Effector memory CD8-positive, alpha-beta T cell (primary cell): Measurements from ENCODE around the gene ESR2.
"Not testable (repeated sequence)": the region's sequence is repeated elsewhere in the genome, so short reads cannot be mapped to it uniquely, and the experiment has no call there.

ENCODE experiments used
- ATAC-seq: fragments of 150-1000 bp; cut with Tn5 transposase; replicated peaks from 2 replicates; pipeline ENCODE4 v1.10.0; 2021; ENCODE audit warnings: mild to moderate bottlenecking, moderate library complexity
- DNase-seq, 3 experiments: peaks; one replicate each; pipeline ENCODE4 v3.0.0; 2021
- H3K27ac Mint-ChIP-seq, 2 donors: one replicate each; pipeline ENCODE4 v1.8.0; 2022; ENCODE audit warnings: mild to moderate bottlenecking in 2 of 2, mixed read lengths in 2 of 2, moderate library complexity in 2 of 2
- H3K27me3 Mint-ChIP-seq, 2 donors: one replicate each; pipeline ENCODE4 v1.8.0; 2022; ENCODE audit warnings: mixed read lengths in 2 of 2
- H3K36me3 Mint-ChIP-seq: one replicate; pipeline ENCODE4 v1.8.0; 2022; ENCODE audit warnings: mild to moderate bottlenecking, moderate library complexity, mixed read lengths; ENCODE audit not compliant: insufficient read depth
- H3K4me1 Mint-ChIP-seq, 2 donors: one replicate each; pipeline ENCODE4 v1.8.0; 2022; ENCODE audit warnings: low read depth in 2 of 2, mixed read lengths in 2 of 2
- H3K4me3 Mint-ChIP-seq, 2 donors: one replicate each; pipeline ENCODE4 v1.8.0; 2022; ENCODE audit warnings: mild to moderate bottlenecking in 2 of 2, mixed read lengths in 2 of 2, moderate library complexity in 2 of 2
- H3K9me3 Mint-ChIP-seq, 2 donors: one replicate each; pipeline ENCODE4 v1.8.0; 2022; ENCODE audit warnings: mixed read lengths in 2 of 2

ESR2 gene

DNA sequence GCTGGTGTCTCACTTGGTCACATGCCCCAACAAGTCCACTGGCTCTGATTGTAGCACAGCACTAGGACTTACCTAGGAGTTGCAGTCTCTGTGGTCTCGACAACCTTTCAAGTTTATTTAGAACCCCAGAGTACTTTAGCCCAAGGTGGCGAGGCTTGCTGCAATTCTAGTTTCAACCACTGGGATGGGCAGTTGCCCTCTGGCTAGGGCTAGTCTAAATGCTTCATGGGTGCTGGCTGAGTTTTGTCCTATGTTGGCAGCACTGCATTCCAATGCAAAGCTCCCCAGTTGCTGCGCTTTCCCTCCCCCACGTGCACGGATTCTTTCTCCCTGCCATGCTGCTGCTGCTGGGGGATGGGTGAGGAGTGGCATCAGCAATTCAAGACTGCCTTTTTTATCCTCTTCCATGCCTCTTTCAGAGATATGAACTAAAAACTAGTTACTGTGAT, 233.5 kb downstream of the ESR2 start:
- Mint-ChIP-seq H3K4me3 (no peak overlapping the region), H3K9me3 (no peaks in the 10 kb centered on the region), H3K27ac (peak overlapping the region in 1 of 2 donors; percentile 82), H3K4me1 (peaks cover 20 to 25% of the 10 kb centered on the region in 2 donors), H3K36me3 (peaks cover 55% of the 10 kb centered on the region), H3K27me3 (no peaks in the 10 kb centered on the region)
- peak in 1 of 3 experiments; percentile 5 for DNase-seq
- ATAC-seq = no peak

DNA sequence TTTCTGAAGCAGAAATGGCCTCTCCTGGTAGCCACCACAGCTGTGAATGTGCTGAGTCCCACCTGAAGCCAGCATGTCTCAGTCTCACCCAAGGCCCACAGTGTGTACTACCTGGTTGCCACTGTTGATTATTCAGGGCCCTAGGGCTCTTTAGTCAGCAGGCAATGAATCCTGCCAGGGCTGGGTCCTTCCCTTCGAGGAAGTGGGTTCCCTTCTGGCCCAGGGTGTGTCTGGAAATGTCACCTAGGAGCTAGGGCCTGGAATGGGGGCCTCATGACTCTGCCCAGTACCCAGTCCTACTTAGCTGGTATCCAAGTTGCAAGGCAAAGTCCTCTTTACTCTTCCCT, 234.0 kb downstream of the ESR2 start:
- Mint-ChIP-seq H3K9me3 (no peaks in the 10 kb centered on the region), H3K27ac (peak overlapping the region in 1 of 2 donors; percentile 89), H3K4me1 (peaks cover 20 to 25% of the 10 kb centered on the region in 2 donors), H3K36me3 (peaks cover 56% of the 10 kb centered on the region), H3K4me3 (no peak overlapping the region), H3K27me3 (no peaks in the 10 kb centered on the region)
- no peak for DNase-seq
- no peak for ATAC-seq

DNA sequence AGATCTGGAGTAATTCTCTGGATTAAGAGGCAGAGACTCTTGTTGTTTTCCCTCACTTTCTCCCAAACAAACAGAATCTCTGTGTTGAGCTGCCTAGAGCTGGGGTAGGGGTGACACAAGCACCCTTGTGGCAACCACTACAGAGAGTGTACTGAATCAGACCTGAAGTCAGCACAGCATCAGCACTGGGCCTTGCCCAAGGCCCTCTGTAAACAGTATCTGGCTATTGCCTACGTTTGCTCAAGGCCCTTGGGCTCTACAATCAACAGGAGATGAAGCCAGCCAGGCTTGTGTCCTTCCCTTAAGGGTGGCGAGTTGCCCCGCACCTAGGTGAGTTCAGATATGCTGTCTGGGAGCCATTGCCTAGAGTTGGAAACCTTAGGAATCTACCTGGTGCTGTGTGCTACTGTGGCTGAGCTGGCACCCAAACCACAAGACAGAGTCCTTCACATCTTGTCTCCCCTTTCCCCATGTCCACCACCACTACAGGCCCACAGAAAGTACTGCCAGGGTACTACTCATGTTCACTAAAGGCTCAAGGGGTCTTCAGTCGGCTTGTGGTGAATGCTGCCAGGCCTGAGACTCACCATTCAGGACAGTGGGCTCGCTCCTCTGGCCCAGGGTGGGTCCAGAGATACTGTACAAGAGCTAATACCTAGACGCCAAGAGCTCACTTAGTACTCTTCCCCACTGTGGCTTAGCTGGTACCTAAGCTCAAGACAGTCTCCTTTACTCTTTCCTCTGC, 234.5 kb downstream of the ESR2 start:
- H3K36me3 Mint-ChIP-seq = peaks cover 55% of the 10 kb centered on the region
- no peaks in the 10 kb centered on the region for H3K27me3 Mint-ChIP-seq
- no peaks in the 10 kb centered on the region for H3K9me3 Mint-ChIP-seq
- ATAC-seq (no peak), DNase-seq (no peak)
- peak overlapping the region; percentile 50 to 89 for H3K27ac Mint-ChIP-seq
- peaks cover 20 to 25% of the 10 kb centered on the region in 2 donors for H3K4me1 Mint-ChIP-seq
- no peak overlapping the region for H3K4me3 Mint-ChIP-seq

DNA sequence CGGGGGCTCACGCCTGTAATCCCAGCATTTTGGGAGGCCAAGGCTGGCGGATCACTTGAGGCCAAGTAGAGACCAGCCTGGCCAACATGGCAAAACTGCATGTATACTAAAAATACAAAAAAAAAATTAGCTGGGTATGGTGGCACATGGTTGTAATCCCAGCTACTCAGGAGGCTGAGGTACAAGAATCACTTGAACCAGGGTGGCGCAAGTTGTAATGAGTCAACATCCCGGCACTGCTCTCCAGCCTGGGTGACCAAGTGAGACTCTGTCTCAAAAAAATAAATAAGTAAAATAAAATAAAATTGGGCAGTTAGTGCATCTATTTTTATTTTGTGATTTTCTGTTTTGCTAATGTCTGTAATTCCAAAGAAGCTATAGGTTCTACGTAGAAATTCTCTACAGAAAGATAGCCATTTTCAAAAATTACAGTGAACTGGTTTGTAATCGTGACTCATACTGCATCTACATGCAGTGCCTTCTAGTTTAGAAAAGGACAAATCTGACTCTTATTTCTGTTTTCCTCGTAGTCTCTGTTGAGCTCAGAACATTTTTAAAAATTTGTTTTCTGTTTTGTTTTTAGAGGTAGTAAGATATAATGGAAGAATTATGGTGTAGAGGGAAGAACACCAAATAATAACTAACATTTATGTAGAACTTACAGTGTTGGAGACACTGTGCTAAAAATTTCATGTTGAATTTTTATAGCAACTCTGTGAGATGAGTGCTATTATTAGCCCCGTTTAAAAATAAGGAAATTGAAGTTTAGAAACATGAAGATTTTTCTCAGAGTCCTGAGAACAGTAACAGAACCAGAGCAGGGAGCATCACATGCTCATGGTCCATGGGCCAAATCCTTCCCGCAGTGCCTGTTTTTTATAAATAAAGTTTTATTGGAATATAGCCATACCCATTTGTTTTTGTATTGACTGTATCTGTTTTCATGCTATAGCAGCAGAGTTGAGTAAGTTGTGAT, 240.2 kb downstream of the ESR2 start:
- Mint-ChIP-seq H3K27ac (peak overlapping the region in 1 of 2 donors; percentile 79), H3K27me3 (no peaks in the 10 kb centered on the region), H3K36me3 (peaks cover 74% of the 10 kb centered on the region), H3K9me3 (no peaks in the 10 kb centered on the region), H3K4me3 (no peak overlapping the region), H3K4me1 (peaks cover 7 to 14% of the 10 kb centered on the region in 2 donors)
- DNase-seq = no peak
- no peak for ATAC-seq

DNA sequence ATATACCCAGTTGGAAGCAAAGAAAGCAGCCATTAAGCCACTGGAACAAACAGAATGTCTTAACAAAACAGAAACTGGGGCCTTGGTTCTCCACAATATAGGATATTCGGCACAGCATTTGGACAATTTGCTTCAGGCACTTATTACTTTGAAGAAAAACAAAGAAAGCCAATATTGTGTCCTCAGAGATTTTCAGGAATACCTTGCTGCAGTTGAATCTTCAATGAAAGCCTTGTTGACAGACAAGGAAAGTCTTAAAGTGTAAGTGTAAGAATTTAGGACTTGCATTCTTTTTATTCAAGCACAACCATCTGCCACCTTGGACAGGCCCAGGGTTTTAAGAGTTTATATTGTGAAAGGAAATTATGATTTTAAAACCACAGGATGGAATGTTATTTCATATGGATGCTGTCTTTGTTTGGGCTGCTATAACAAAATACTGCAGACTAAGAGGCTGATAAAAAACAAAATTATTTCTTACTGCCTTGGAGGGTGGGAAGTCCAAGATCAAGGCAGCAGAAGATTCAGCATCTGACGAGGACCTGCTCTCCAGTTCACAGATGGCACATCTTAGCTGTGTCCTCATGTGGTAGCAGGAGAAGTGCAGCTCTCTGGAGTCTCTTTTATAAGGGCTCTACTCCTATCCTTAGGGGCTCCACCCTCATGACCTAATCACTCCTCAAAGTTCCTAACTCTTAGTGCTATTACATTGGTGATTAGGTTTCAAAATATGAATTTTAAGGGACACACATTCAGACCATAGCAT, 244.4 kb downstream of the ESR2 start:
- no peak overlapping the region for H3K27ac Mint-ChIP-seq
- no peaks in the 10 kb centered on the region for H3K9me3 Mint-ChIP-seq
- H3K4me3 Mint-ChIP-seq = no peak overlapping the region
- peaks cover 72% of the 10 kb centered on the region for H3K36me3 Mint-ChIP-seq
- H3K4me1 Mint-ChIP-seq = peaks cover 4 to 5% of the 10 kb centered on the region in 2 donors
- ATAC-seq = no peak
- no peak for DNase-seq
- H3K27me3 Mint-ChIP-seq = no peaks in the 10 kb centered on the region

DNA sequence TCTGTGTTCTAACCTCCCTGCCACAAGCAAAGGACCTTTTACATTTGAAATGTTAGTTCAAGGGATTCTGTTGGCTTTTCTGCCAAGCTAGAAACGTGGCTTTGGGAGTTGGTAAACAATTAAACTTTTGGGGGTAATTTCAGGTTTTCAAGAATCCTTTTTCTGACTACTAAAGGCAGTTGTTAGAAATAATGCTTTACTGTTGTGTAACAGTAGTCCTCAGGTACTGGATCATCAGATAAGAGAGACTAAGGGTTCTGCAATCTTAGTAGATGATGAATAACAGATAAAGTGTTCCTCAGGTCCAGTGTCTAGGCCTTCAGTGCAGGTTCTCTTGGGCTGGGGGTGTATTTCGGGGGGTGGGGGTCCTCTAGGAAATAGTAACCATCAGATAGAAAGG, 249.1 kb downstream of the ESR2 start:
- Mint-ChIP-seq H3K4me3 (no peak overlapping the region), H3K27ac (peak overlapping the region in 1 of 2 donors; percentile 13)
- ATAC-seq = no peak

DNA sequence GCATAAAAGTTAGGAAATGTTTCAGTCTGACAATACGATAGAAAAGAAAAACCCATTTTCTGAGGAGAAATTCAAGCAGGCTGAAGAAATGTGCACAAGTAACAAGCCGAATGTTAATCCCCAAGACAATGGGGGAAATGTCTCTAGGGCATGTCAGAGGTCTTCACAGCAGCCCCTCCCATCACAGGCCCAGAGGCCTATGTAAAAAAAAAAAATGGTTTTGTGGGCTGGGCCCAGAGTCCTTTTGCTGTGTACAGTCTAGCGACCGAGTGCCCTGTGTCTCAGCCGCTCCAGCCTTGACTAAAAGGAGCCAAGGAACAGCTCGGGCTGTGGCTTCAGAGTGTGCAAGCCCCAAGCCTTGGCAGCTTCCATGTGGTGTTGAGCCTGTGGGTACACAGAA, 250.9 kb downstream of the ESR2 start:
- not testable (repeated sequence) for H3K4me3 Mint-ChIP-seq, H3K27me3 Mint-ChIP-seq, DNase-seq, H3K27ac Mint-ChIP-seq, ATAC-seq
- peaks cover 13 to 17% of the 10 kb centered on the region in 2 donors for H3K4me1 Mint-ChIP-seq
- H3K9me3 Mint-ChIP-seq = peaks cover 0 to 11% of the 10 kb centered on the region in 2 donors
- H3K36me3 Mint-ChIP-seq = peaks cover 36% of the 10 kb centered on the region

More for the DNA sequence above, 249.1 kb downstream of the ESR2 start:
- DNase-seq = no peak
- Mint-ChIP-seq H3K27me3 (no peaks in the 10 kb centered on the region), H3K4me1 (peaks cover 7 to 9% of the 10 kb centered on the region in 2 donors), H3K9me3 (peaks cover 0 to 11% of the 10 kb centered on the region in 2 donors), H3K36me3 (peaks cover 41% of the 10 kb centered on the region)

DNA sequence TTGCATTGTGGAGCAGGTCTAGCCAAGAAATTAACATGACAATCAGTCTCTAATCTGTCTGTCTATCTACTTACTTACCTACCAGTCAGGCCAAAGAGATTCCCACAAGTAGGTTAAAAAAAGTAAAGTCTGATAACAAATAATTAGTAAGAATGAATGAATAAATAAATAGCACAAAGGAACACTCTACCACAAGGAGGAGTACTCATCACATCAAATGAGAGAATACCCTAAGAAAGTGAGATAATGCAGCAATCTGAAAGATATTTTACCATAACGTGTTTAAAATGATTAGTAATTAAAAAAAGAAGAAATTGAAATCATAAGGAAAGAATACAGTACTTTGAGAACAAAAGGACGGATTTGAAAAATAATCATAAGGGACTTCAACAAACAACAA, 254.1 kb downstream of the ESR2 start:
- ATAC-seq = no peak
- H3K4me3 Mint-ChIP-seq = no peak overlapping the region
- no peak for DNase-seq
- no peak overlapping the region for H3K27ac Mint-ChIP-seq
- peaks cover 11 to 14% of the 10 kb centered on the region in 2 donors for H3K4me1 Mint-ChIP-seq
- H3K9me3 Mint-ChIP-seq = peaks cover 0 to 11% of the 10 kb centered on the region in 2 donors
- peaks cover 41% of the 10 kb centered on the region for H3K36me3 Mint-ChIP-seq
- no peaks in the 10 kb centered on the region for H3K27me3 Mint-ChIP-seq

DNA sequence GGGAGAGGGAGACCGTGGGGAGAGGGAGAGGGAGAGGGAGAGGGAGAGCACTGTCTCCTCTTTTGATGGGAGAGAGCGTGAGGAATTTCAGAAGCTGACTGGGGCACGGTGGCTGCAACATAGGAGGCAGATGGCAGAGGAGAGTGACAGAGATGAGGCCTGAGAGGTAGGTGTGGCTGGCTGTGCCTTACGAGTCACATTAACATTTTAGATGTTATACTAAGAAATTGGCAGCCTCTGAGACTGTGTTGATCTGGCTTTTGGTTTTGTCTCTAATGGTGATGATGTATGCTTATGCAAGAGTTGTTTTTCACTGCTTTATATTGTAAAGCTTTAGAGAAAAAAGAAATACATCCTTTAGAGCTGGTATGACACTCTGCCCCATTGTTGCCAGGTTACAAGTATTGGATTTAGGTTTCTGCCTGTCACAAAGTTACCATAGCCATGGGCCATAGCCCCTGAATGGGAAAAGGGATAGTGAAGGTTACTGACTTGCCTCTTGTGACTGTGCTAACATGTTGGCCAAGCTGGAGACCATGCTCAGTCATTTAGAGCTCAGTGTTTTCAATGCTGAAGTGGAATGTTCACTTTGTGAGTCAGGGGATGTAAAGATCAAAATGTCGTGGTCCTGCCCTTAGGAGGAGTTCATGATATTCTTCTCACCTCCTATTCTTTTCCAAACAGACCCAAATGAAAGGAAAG, 255.2 kb downstream of the ESR2 start:
- no peak overlapping the region for H3K4me3 Mint-ChIP-seq
- H3K27me3 Mint-ChIP-seq = no peaks in the 10 kb centered on the region
- ATAC-seq (no peak), DNase-seq (no peak)
- H3K9me3 Mint-ChIP-seq = peaks cover 0 to 11% of the 10 kb centered on the region in 2 donors
- peaks cover 39% of the 10 kb centered on the region for H3K36me3 Mint-ChIP-seq
- peaks cover 8 to 11% of the 10 kb centered on the region in 2 donors for H3K4me1 Mint-ChIP-seq
- peak overlapping the region in 1 of 2 donors; percentile 90 for H3K27ac Mint-ChIP-seq

DNA sequence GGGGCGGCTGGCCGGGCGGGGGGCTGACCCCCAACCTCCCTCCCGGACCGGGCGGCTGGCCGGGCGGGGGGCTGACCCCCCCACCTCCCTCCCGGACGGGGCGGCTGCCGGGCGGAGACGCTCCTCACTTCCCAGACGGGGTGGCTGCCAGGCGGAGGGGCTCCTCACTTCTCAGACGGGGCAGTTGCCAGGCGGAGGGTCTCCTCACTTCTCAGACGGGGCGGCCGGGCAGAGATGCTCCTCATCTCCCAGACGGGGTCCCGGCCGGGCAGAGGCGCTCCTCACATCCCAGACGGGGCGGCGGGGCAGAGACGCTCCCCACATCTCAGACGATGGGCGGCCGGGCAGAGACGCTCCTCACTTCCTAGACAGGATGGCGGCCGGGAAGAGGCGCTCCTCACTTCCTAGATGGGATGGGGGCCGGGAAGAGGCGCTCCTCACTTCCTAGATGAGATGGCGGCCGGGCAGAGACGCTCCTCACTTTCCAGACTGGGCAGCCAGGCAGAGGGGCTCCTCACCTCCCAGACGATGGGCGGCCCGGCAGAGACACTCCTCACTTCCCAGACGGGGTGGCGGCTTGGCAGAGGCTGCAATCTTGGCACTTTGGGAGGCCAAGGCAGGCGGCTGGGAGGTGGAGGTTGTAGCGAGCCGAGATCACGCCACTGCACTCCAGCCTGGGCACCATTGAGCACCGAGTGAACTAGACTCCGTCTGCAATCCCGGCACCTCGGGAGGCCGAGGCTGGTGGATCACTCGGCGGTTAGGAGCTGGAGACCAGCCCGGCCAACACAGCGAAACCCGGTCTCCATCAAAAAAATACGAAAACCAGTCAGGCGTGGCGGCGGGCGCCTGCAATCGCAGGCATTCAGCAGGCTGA, 256.1 kb downstream of the ESR2 start:
- Mint-ChIP-seq H3K9me3 (peaks cover 0 to 11% of the 10 kb centered on the region in 2 donors), H3K27ac (peak overlapping the region in 1 of 2 donors; percentile 90), H3K4me1 (peaks cover 8 to 11% of the 10 kb centered on the region in 2 donors), H3K36me3 (peaks cover 40% of the 10 kb centered on the region)
- DNase-seq, ATAC-seq, H3K27me3 Mint-ChIP-seq, H3K4me3 Mint-ChIP-seq: not testable (repeated sequence)

DNA sequence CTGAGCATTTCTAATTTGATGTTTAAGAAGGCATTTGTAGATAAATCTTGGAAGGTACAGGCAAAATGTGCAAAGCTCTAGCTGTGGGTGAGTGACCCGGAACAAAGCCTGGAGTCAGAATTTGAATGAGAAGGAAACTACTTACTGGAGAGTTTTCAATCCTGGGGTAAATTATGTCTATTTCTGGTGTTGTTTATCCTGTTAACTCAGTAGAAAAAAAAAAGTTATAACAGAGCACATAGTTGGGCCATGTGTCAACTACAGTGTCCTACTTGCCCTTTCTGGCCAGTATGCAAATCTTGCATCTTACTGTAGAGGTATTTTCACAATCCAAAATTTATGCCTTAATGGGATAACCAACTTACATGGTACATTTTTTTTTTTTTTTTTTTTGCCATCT, 259.0 kb downstream of the ESR2 start:
- peaks cover 7 to 8% of the 10 kb centered on the region in 2 donors for H3K4me1 Mint-ChIP-seq
- no peak overlapping the region for H3K4me3 Mint-ChIP-seq
- H3K36me3 Mint-ChIP-seq = peaks cover 63% of the 10 kb centered on the region
- ATAC-seq (no peak), DNase-seq (no peak)
- H3K9me3 Mint-ChIP-seq = no peaks in the 10 kb centered on the region
- H3K27me3 Mint-ChIP-seq = no peaks in the 10 kb centered on the region
- no peak overlapping the region for H3K27ac Mint-ChIP-seq
